ENCODE results near the gene TSPAN31.

The TSPAN31 gene

DNA sequence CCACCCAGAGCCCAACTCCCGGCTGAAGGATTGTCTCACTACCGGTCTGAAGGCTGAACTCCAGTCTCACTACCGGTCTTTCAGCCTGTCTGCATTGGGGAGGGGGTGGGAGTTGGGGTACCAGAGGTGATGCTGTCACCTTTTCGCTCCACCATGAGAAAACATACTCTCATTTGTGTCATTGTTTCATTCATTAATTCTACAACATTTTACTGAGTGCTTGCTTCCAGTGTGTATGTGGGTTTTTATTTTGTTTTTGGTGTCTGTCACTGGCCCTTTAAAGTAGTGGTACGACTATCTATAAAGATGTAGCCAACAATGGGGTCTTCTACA, 7.8 kb downstream of the TSPAN31 start:
- no peak for DNase-seq (ENCODE audit: low read depth in 2 of 2)

DNA sequence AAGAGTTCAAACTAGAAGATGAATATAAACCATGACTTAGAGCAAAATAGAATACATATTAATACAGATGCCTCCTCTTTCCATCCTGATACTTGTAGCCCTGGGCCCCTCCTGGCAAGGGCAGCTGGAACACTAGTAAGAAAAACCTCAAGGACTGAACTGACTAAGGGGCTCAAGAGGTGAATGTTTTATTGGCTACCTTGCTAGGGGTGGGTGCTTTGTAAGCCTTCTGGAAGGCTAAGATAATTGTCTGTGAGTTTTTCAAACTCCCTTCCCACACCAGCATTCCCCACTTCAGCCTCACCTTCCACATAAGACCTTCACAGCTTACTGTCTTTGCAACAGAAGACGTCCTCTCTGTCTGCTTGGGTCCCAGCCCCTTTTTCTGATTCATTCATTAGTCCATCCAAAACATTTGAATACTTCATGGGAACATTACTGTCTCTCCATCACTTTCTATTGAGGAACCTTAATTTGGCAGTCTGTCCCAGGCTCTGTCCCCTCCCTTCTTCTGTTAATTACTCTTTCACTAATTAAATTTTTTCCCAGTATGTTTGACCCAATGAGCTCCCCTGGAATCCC, 9.0 kb downstream of the TSPAN31 start:
- no peak for DNase-seq (ENCODE audit: low read depth in 2 of 2)

DNA sequence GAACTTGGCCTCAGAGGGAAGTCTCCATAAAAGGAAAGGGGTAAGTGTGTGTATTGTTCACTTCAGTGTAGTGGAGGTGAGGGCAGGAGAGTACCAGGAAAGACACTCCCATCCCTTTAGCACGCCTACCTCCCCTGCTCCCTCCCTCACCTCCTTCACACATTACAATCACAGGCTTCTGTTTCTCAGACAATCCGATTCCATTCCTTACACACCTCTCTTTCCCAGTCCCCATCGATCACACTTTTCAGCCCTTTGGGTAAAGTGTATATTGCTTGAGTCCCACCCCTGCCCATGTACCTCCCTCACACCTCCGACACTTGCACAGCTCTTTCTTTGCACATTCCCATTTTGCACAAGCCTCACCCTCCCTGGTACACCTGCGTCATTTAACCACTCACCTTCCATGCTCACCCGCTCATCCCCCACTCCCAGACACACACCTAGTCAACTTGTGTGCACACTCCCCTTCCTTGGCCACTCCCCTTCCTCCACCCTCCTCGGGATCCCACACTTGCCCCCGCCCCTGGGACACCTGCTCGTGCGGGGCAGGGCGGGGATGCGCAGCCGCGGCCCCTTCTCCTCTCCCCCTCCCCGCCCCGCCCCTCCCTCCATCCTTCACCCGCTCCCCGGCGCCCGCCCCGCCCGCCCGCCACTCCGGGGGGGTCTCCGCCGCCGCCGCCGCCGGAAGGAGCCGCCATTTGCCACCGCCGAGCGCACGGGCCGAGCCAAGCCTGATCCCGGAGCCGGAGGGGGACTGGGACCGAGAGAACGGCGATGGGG, 9.8 kb downstream of the TSPAN31 start, which contains the start of gene MARCHF9:
Gene MARCHF9 (plus strand): TSS at position 693 of the 783 bp plus-strand sequence. CDS start 426 bp downstream, outside the sequence.
- peak; percentile 66 to 70 for DNase-seq (ENCODE audit: low read depth in 2 of 2)

DNA sequence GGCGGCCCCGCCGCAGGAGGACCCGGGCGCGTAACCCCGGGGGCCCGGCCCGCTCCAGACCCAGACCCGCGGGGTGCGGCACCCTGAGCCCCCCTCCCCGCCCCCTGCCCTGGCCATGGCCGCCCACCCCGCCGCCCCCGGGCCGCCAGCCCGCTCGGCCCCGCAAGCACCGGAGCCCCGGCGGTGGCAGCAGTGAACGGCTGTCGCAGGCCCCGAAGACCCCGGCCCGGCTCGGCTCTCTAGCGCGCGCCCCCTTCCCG, 10.3 kb downstream of the TSPAN31 start:
- DNase-seq (ENCODE audit: low read depth in 2 of 2), result no peak

GRCh38 chr12:57755454-57756372, 10.9 kb downstream of the TSPAN31 start:
- no peak for DNase-seq (ENCODE audit: low read depth in 2 of 2)

- DNase-seq (ENCODE audit: low read depth in 2 of 2), result no peak
Observed at GRCh38 chr12:57756406-57757341, 11.8 kb downstream of the TSPAN31 start.

DNA sequence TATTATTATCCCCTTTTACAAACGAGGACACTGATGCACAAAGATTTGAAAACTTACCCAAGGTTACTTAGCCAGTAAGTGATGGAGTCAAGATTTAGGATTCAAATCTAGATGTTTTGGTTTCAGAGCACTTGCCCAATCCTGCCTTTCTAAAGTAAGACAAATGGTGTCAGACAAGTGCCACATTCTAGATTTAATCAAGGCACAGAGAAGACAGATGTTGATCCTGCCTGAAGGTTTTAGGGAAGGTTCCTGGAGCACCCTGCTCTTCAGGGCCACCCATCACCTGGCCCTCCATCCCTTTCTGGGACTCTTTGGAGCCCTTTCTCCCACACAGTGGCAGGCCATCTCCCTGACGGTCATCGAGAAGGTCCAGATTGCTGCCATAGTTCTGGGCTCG, 12.9 kb downstream of the TSPAN31 start:
- DNase-seq (ENCODE audit: low read depth in 2 of 2), result no peak

DNA sequence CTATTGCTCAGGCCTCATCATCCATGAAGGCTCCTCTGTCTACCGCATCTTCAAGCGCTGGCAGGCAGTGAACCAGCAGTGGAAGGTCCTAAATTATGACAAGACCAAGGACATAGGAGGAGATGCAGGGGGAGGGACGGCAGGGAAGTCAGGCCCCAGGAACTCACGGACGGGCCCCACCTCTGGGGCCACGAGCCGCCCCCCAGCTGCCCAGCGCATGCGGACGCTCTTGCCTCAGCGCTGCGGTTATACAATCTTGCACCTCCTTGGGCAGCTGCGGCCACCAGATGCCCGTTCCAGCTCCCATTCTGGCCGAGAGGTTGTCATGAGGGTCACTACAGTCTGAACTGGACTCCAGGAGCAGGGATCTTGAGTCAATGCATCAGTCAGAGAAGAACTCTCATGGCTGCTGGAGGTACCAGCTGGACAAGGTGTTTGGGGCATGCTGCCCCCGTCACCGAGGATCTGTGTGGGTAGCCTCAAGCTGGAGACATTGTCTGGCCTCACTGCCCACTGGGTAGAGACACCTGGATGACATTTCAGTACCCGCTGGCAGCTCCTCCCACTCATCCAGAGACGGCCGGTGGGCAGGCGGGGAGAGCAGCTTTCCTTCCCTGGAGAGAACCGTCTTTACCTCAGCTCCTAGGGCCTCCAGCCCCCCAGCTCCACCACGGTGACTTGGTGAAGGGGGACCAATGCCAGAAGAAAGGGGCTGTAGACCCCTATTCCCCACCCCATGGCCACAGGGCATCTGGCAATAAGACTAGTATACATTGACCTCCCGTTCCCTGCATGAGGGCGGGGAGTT, 13.9 kb downstream of the TSPAN31 start:
- DNase-seq (ENCODE audit: low read depth in 2 of 2), result no peak

DNA sequence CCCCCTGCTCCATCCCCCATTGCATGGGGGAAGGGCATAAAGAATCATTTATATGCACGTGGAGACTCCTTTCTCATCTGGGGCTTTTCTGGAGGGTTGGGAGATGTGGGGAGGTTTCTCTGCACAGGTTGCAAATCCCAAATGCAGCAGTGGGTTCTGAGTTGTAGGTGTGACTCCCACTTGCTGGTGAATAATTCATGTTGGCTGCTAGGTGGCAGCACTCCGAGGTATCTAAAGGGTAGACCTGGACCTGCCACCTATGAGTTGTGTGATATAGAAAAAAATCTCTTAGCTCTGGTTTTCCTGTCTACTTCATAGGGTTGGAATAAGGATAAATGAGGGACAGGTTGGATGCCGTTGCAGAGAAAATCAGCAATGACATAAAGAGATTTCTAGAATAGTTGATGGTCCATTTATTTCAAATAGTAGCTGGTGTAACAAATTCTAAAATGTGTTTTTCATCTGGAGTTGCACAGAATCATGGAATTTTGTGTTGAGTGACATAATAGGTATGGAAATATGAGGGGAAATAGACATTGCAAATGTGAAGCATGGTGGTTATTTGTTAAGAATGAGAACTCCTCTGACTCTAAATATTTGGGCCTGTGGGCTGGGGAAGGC, 14.6 kb downstream of the TSPAN31 start:
- no peak for DNase-seq (ENCODE audit: low read depth in 2 of 2)

DNA sequence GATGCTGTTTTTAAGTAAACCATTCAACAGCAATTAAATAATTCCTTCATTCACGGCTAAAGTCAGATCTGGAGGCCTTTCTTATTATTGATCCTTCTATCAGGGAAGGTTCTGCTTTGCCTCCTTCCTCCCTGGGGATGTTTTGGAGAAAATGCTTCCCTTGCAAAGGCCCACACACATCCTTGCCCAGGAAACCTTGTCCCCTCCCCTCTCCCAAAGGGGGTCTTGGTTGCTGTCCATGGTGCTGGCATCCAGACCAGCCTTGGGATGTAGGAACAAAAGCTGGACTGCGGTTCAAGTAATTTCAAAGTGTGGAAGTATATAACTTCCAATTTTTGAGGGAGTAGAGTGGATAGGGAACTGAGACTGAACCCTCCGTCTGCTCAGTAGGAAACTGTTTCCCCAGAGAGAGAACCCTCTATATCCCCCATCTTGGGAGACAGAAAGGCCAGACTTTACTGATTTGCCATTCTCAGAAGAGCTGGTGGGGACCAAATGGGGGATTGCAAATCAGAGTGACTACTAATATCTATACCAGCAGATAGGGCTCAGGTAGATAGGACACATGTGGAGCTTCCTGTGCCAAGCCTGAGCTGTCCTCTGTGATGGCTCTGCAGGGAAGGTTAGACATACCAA, 15.6 kb downstream of the TSPAN31 start:
- DNase-seq (ENCODE audit: low read depth in 2 of 2), result no peak

GRCh38 chr12:57761391-57761998, 16.7 kb downstream of the TSPAN31 start:
- no peak for DNase-seq (ENCODE audit: low read depth in 2 of 2)

DNA sequence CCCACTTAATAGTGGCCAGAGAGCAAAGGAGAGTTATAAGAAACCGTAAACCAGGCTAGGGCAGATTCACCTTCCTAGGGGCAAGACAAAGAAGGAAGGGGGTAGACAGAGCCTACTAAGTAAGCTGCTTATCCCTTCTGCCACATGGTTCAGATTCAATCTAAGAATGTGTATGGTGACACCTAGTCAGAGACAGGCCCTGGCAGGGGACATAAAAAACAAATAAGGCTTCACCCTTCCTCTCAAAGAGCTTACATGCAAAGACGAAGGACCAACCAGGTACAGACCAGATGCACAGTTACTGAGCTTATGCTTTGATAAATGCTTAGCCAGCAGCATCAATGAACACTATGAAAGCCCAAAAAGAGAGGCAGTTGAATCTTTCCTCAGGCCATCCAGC, 17.6 kb downstream of the TSPAN31 start:
- no peak for DNase-seq (ENCODE audit: low read depth in 2 of 2)

GRCh38 chr12:57763881-57764661, 19.2 kb downstream of the TSPAN31 start:
- no peak for DNase-seq (ENCODE audit: low read depth in 2 of 2)

DNA sequence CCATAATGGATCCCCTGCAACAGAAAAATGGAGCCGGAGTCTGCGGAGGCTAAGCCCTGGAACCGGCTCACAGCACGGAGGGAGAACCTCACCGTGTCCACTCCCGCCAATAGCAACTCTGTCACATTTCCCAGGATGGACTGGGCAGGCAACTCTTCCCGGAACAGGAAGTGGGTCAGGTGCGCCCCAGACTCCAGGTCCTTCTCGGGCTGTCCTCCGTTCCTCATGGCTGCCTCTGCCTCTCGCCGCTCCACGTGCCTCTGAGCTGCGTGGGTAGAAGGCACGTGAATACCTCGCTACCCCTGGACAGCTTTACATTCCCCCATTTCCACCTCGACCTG, 19.8 kb downstream of the TSPAN31 start:
- no peak for DNase-seq (ENCODE audit: low read depth in 2 of 2)

GRCh38 chr12:57765003-57765697, 20.3 kb downstream of the TSPAN31 start:
- DNase-seq (ENCODE audit: low read depth in 2 of 2), result no peak

DNA sequence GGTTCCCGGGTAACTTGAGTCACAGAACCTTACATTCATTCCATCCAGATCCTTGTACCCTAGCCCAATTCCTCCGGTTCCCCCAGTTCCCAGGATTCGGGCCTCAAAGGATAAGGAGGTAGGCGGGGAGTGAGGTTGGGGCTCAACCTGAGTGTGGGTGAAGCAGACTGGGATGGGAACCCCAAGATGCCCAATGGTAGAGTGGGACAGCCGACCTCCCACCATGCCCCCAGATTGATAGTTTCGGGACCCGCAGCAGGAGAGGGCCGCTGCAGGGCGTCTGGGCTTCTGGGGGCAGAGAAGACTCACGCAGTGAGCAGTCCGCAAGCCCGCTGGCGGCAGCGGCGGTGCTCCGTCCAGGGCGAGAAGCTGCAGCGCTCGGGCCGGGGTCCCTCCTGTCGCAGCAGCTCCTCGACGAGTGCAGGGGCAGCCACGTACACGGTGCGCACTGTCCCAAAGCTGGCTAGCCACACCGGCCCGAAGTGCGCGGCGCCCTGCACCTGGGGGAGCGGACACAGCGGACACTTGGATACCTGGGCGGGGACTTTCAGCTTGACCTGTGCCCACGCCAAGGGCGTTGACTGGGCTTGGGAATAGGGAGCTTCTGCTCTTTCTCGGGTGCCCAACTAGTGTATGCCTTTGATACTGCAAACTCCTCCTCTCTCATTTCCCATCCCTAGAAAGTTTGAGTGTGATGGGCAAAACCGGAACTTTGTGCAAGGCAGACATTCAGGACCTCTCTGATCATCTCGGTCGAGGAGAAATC, 21.0 kb downstream of the TSPAN31 start:
- no peak for DNase-seq (ENCODE audit: low read depth in 2 of 2)

Measured in stimulated activated CD4-positive, alpha-beta T cell treated with anti-CD3 and anti-CD28 coated beads, Interleukin-1b, Interleukin-23, amount 100 ng/mL, for 1 hour (primary cell).